ENCODE results near the gene BIK. TPM values are rescaled to one million over a fixed set of nuclear protein-coding genes. Genes with fewer than 3 reads are reported as not detected.

Gene BIK
- total and polyA plus RNA-seq, 2 donors (not counting 1 experiment from before 2014, with no cell fraction given): not detected

- Histone ChIP-seq H3K4me1 (ENCODE audit: control insufficient read depth, extremely low read depth, insufficient read depth, low read length) (peaks cover 5% of the 10 kb centered on the region), H3K9ac (ENCODE audit: insufficient read depth, low read length) (no peak overlapping the region), H3K4me2 (ENCODE audit: extremely low read depth, insufficient read depth, low read length) (no peak overlapping the region), H2AFZ (ENCODE audit: low read length) (no peak overlapping the region), H3K27ac (ENCODE audit: insufficient read depth, low read length) (no peak overlapping the region), H3K27me3 (ENCODE audit: control insufficient read depth, insufficient read depth, low read length) (no peaks in the 10 kb centered on the region), H3K9me3 (ENCODE audit: control insufficient read depth, insufficient read depth, low read depth, low read length) (no peaks in the 10 kb centered on the region), H3K79me2 (ENCODE audit: control insufficient read depth, insufficient read depth, low read length) (no peaks in the 10 kb centered on the region), H3K4me3 (replicated peaks in 1 of 4; ENCODE audit: control extremely low read depth in 1 of 4, insufficient read depth in 1 of 4, low read depth in 3 of 4, low read length in 4 of 4) (no peak overlapping the region), H4K20me1 (ENCODE audit: control insufficient read depth, extremely low read depth, insufficient read depth, low read length) (no peaks in the 10 kb centered on the region), H3K36me3 (ENCODE audit: control insufficient read depth, insufficient read depth, low read length) (peaks cover 6% of the 10 kb centered on the region)
- no peak for TF ChIP-seq CTCF (conservative IDR thresholded peaks at IDR 0.05 in 1 of 2, IDR thresholded peaks at IDR 0.05 in 1 of 2; ENCODE audit: low read depth in 1 of 2, low read length in 2 of 2)
- DNase-seq (ENCODE audit: low read depth in 2 of 2): no peak
Observed at GRCh38 chr22:43131773-43132501, 21.4 kb downstream of the BIK start.

- Histone ChIP-seq H3K9ac (ENCODE audit: insufficient read depth, low read length) (no peak overlapping the region), H3K36me3 (ENCODE audit: control insufficient read depth, insufficient read depth, low read length) (peaks cover 7% of the 10 kb centered on the region), H3K4me1 (ENCODE audit: control insufficient read depth, extremely low read depth, insufficient read depth, low read length) (no peaks in the 10 kb centered on the region), H3K27ac (ENCODE audit: insufficient read depth, low read length) (no peak overlapping the region), H3K9me3 (ENCODE audit: control insufficient read depth, insufficient read depth, low read depth, low read length) (no peaks in the 10 kb centered on the region), H3K4me2 (ENCODE audit: extremely low read depth, insufficient read depth, low read length) (no peak overlapping the region), H2AFZ (ENCODE audit: low read length) (no peak overlapping the region), H3K79me2 (ENCODE audit: control insufficient read depth, insufficient read depth, low read length) (no peaks in the 10 kb centered on the region), H3K27me3 (ENCODE audit: control insufficient read depth, insufficient read depth, low read length) (no peaks in the 10 kb centered on the region), H3K4me3 (replicated peaks in 1 of 4; ENCODE audit: control extremely low read depth in 1 of 4, insufficient read depth in 1 of 4, low read depth in 3 of 4, low read length in 4 of 4) (no peak overlapping the region), H4K20me1 (ENCODE audit: control insufficient read depth, extremely low read depth, insufficient read depth, low read length) (no peaks in the 10 kb centered on the region)
- no peak for DNase-seq (ENCODE audit: low read depth in 2 of 2)
- TF ChIP-seq CTCF (conservative IDR thresholded peaks at IDR 0.05 in 1 of 2, IDR thresholded peaks at IDR 0.05 in 1 of 2; ENCODE audit: low read depth in 1 of 2, low read length in 2 of 2): no peak
- no peak for TF ChIP-seq EZH2 (IDR thresholded peaks at IDR 0.05; ENCODE audit: low read length, missing control alignments)
Observed at GRCh38 chr22:43133401-43133800, 22.9 kb downstream of the BIK start.

GRCh38 chr22:43134553-43134952 lies 24.0 kb downstream of the BIK start:
- Histone ChIP-seq H3K9ac (ENCODE audit: insufficient read depth, low read length) (no peak overlapping the region), H4K20me1 (ENCODE audit: control insufficient read depth, extremely low read depth, insufficient read depth, low read length) (no peaks in the 10 kb centered on the region), H3K27ac (ENCODE audit: insufficient read depth, low read length) (no peak overlapping the region), H3K4me1 (ENCODE audit: control insufficient read depth, extremely low read depth, insufficient read depth, low read length) (no peaks in the 10 kb centered on the region), H3K36me3 (ENCODE audit: control insufficient read depth, insufficient read depth, low read length) (peaks cover 7% of the 10 kb centered on the region), H3K4me3 (replicated peaks in 1 of 4; ENCODE audit: control extremely low read depth in 1 of 4, insufficient read depth in 1 of 4, low read depth in 3 of 4, low read length in 4 of 4) (no peak overlapping the region), H3K9me3 (ENCODE audit: control insufficient read depth, insufficient read depth, low read depth, low read length) (no peaks in the 10 kb centered on the region), H3K4me2 (ENCODE audit: extremely low read depth, insufficient read depth, low read length) (no peak overlapping the region), H2AFZ (ENCODE audit: low read length) (no peak overlapping the region), H3K79me2 (ENCODE audit: control insufficient read depth, insufficient read depth, low read length) (no peaks in the 10 kb centered on the region), H3K27me3 (ENCODE audit: control insufficient read depth, insufficient read depth, low read length) (no peaks in the 10 kb centered on the region)
- DNase-seq (ENCODE audit: low read depth in 2 of 2): no peak
- TF ChIP-seq EZH2 (IDR thresholded peaks at IDR 0.05; ENCODE audit: low read length, missing control alignments) (no peak), CTCF (conservative IDR thresholded peaks at IDR 0.05 in 1 of 2, IDR thresholded peaks at IDR 0.05 in 1 of 2; ENCODE audit: low read depth in 1 of 2, low read length in 2 of 2) (no peak)

All from fibroblast of lung (primary cell).